Glomerular visceral epithelial cell (primary cell): Measurements from ENCODE around the gene OTUB2.
"Not testable (repeated sequence)": the region's sequence is repeated elsewhere in the genome, so short reads cannot be mapped to it uniquely, and the experiment has no call there.

ENCODE experiments used
- DNase-seq: peaks from one replicate; pipeline ENCODE4 v3.0.0-alpha.2; 2016; ENCODE audit errors: extremely low spot score

Gene OTUB2

DNA sequence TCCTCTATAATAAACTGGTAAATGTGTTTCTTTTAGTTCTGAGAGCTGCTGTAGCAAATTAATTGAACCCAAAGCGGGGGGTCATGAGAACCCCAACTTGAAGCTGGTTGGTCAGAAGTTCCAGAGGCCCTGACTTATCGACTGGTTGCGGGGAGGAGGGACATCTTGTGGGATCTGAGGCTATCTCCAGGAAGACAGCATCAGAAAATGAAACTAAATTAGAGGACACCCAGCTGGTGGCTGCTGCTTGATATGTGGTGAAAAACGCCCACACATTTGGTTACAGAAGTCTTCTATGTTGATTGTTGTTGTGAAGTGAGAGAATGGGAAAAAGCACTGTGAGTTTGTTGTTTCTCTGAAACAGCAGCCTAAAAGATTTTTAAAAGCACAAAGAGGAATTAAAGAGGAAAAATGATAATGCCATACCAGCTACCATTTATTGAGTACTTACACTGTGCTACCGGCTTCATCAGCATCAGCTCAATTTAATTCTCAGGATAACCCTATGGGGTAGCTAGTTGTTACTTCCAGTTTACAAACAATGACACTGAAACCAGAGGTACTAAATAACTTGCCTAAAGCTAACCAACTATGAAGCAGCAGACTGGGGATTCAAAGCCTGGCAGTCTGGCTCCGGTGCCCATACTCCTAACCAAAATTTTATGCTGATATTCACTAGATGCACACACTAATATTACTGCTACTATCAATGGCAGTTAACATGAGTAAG is 30.6 kb downstream of the OTUB2 start:
- DNase-seq, result no peak

DNA sequence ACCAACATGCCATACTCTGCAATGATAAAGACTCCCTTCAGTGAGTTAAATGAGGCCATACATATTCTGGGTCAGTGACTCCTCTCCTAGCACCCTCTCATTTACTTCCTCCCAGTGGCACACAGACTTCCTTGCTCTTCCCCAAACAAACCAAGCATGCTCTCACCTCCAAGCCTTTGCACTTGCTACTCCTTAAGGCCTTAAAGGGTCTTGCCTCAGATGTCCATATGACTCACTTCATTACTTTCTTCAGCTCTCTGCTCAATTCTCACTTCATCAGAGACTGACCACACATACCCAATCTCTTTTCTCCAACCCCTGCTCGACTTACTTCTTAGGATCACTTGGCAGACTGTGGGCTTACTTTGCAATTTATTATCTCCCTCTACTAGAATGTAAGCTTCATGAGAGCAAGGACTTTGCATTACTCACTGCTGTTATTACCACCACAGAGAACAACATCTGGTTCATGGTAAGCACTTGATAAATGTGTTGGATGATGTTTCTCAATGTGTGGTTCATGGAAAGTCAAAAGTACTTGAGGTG is 32.1 kb downstream of the OTUB2 start:
- no peak for DNase-seq

DNA sequence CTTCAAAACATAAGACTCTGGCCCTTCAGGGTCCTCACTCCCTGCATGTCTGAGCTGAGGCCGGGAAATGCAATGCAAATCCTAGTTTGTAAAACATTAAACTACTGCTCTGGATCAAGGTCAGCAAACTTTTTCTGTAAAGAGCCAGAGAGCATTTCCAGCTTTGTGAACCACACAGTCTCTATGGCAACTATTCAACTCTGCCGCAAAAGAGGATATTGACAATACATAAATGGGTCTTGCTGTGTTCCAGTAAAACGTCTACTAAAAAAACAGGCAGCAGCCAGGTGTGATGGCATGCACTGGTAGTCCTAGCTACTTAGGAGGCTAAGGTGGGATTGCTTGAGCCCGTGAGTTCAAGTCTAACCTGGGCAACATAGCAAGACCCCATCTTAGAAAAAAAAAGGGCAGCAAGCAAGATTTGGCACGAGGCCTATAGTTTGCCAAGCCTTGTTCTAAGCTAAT is 32.6 kb downstream of the OTUB2 start:
- DNase-seq, result no peak

DNA sequence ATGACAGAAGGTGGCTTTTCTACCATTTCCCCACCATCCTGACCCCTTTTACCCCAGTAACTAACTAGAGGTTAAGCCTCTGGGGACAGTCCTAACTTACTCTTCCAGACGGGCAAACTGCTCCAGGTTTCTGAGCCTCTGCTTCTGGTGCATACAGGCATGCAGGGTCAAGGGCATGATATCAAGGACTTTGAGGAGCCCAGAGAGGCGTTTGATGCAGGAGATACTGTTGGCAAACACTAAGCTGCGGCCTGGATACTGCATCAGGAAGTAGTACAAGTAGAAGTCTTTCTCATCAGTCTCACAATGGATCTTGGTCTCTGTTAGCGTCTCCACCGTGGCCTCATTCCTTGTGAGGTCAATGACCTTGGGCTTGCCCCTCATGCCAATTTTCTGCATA is 33.9 kb downstream of the OTUB2 start:
- no peak for DNase-seq

DNA sequence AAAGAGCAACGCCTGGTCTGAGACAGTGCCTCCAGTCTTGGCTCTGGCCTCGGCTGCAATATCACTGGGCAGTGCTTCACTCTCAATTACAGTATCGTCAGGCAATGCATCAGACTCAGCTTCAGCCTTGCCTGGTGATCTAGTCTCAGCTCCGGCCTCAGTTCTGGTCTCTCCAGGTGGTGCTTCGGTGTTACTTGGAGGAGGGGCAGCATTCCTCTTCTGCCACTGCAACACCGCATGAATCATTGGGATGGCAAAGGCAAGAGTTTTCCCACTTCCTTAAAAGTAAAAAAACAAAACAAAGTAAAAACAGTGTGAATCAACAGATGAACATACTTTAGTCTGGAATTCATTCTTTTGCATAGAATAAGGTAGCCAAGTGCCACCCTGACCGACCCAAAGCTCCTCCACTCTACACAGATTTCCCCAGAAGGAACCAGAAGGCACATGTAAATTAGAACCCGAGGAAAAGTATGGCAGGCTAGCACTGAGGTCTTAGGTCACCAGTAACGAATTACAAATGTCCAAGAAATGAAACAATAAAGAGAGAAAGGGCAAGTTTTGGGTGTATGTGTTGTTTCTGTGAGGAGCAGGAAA is 36.3 kb downstream of the OTUB2 start:
- peak; percentile 86 for DNase-seq

DNA sequence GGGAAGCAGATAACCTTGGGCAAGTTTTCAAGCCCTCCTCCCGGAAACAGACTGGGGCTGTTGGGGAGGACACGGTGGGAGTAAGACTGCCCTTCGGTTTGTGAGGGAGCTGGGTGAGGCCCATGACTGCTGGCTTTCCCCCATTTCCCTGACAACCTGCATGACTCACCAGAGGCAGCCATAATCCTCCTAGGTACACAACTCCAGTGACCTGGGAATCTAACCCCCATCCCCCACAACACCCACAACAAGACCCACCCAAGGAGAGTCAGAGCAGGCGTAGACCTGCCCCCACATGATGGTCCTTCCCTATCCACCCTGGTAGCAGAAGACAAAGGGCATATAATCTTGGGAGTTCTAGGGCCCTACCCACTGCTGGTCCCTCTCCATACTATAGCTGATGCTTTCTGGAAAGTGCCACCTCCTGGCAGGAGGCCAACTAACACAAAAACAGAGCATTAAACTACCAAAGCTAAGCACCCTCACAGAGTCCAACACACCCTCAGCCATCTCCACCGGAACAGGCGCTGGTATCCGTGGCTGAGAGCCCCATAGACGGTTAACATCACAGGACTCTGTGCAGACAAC is 40.0 kb downstream of the OTUB2 start:
- peak; percentile 40 for DNase-seq

DNA sequence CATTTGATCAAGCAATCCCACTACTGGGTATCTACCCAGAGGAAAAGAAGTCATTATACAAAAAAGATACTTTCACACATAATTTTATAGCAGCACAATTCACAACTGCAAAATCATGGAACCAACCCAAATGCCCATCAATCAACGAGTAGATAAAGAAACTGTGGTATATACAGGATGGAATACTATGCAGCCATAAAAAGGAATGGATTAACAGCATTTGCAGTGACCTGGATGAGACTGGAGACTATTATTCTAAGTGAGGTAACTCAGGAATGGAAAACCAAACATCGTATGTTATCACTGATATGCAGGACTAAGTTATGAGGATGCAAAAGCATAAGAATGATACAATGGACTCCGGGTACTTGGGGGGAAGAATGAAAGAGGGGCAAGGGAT is 45.9 kb downstream of the OTUB2 start:
- not testable (repeated sequence) for DNase-seq

DNA sequence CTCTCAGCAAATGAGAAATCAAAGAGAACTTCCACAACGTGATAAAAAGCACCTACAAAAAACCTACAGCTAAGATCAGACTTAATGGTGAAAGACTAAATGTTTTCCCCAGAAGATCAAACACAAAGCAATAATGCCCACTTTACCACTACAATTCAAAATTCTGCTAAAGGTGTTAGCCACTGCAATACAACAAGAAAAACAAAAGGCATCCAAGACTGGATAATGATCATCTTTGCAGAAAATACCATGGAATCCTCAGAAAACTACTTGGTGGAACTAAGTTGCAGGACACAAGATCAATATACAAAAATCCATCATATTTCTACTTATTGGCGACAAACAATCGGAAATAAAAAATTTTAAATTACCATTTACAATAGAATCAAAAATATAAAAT is 48.4 kb downstream of the OTUB2 start:
- DNase-seq, result no peak

DNA sequence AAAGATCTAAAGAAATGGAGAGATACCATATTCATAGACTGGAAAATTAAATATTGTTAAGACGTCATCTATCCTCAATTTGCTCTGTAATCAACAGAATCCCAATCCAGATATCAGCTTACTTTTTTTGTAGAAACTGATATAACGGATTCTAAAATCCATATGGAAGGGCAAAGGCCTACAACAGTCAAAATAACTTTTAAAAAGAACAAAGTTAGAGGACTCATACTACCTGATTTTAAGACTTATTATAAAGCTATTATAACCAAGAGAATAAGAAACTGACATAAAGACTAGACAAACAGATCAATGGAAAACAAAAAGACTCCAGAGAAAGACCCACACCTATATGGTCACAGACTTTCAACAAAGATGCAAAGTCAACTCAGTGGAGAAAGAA is 48.9 kb downstream of the OTUB2 start:
- no peak for DNase-seq

DNA sequence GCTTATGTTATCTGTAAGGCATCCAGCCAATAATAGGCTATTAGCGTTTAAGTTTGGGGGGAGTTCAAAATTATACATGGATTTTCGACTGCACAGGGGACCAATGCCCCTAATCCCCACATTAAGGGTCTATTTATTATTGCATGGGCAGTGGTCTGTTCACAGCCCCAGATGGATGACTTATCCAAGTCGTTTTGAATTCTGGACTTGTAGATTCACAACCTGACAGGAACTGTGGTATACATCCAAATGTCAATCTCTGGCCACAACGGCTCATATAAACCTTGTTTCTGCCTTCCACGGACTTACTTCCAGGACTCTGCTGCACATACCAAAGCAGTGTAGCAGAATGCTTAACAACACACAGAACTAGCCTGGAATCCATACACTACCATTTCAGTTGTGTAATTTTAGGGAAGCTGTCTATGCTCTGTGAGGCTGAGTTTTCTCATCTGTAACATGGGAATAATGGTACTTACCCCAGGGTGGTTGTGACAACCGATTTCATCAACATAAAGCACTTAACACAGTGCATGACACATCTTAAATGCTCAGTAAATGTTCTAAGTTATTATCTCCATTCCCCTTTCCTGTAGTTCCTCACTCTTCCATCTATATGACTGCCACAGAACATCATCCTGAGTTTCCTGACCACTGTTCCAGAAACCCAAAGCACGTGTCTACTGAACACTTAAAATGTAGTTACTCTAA is 51.1 kb downstream of the OTUB2 start:
- DNase-seq, result no peak

DNA sequence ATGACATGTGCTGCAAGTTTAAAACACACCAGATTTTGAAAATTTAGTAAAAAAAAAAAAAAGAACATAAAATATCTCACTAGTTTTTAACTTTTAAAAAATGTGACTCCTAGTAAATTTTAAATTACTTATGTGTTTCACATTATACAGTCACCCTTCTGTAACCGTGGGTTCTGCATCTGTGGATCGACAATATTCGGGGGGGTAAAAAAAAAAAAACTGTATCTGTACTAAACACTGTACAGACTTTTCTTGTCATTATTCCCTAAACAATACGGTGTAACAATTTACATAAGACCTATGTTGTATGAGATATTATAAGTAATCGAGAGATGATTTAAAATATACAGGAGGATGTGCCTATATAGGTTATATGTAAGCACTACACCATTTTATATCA is 51.7 kb downstream of the OTUB2 start:
- no peak for DNase-seq

DNA sequence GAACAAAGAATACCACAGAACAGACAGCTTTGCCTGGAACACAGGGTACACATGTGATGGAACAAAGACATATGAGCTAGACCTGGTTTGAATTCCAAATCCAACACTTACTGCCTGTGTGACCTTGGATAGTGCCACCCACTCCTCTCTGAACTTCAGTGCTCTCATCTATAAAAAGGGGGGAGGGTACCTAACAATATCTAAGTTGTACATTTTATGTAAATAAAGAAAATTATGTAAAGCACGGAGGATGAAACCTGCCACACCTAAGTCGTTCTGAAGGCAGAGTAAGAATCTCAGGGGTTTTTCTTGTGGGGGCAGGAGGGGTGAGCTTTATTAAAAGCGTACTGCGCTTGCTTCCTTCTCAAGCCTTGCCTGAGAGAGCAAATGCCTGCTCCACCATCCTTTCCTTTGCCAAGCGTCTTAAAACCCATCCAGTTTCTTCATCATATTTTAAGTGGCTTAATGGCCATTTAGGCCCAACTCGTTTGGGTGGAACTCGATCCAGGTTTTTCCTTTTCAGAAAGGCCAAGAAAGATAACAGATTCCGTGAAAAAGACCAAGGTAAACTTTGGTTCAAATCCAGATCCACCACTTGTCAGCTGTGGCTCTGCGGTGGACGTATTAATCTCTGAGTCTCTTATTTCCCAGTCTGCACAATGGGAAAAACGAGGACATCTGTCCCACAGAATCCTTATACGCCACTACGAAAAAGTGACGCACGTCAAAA is 53.9 kb downstream of the OTUB2 start:
- DNase-seq, result no peak

DNA sequence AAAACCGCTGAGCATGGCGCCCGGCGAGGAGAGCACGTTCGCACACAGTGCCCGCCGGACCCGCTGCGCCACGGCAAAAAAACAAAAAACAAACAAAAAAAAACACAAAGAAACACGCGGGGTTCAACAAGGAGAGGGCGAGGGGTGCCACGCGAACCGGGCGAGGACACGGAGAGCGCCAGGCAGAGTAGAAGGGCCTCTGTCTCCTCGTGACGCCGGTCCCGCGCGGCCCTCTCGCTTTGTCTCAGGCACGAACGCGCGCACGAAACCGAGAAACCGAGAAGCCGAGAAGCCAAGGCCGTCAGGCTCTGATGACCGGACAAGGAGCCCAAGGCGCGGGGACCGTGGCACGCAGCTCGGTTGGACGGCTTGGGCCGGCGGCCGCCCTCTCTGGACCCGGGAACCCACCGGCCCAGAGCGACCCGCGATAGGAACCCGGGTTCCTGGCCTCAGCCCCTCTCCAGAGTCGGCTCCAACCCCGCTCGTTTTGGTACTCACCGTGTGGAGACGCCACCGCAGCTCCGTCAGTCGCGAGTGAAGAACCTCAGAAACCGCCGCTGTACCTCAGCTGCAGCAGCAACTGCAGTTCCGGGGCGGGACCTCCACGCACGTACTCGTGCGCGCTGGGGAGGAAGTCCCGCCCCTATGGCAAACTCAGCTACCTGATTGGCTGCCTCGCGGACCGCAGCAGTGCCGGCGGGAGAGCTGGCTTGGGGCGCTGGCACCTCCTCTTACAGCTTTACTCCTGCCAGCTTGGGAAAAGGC is 54.7 kb downstream of the OTUB2 start, which contains the start of the genes DDX24 and IFI27L1:
Gene DDX24 (minus strand): TSS at position 582 of the 765 bp plus-strand sequence. CDS start 1,460 bp downstream, outside the sequence.
Gene IFI27L1 (plus strand): TSS at position 690 of the 765 bp plus-strand sequence. CDS start 15,628 bp downstream, outside the sequence.
- peak; percentile 97 for DNase-seq

DNA sequence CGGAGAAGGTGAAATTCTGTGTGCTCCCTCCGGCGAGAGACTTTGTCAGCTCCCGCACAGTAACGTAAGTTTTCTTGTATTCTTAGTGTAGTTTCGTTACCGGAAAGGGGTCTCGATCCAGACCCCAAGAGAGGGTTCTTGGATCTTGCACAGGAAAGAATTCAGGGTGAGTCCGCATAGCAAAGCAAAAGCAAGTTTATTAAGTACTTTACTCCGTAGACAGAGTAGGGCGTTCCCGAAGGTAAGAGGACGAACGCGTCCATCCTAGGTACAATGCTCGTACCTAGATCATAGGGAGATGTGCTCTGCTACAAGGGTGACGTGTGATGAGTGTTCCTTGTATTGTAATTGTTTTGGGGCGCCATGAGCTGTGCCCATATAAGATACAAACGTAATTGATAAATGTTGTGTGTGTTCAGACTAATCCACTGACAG is 55.3 kb downstream of the OTUB2 start:
- DNase-seq, result no peak

DNA sequence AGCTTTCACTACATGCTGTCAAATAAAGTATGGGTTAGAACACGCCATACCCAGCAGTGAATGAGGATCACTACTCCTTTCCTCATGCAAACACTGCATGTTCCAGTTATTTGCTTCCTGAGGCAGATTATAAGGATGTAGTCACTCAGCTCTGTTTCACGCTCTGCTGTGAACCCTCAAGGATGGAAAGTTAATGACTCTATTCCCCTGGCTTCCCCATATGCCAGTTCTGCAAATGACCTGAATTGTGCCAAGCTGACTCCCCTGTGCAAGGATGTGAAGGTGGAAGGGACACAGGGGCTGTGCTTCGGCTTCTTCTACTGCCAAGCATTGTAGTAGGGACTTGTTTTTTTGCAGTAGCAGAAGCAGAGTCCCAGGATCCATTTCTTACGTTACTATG is 61.8 kb downstream of the OTUB2 start:
- no peak for DNase-seq

DNA sequence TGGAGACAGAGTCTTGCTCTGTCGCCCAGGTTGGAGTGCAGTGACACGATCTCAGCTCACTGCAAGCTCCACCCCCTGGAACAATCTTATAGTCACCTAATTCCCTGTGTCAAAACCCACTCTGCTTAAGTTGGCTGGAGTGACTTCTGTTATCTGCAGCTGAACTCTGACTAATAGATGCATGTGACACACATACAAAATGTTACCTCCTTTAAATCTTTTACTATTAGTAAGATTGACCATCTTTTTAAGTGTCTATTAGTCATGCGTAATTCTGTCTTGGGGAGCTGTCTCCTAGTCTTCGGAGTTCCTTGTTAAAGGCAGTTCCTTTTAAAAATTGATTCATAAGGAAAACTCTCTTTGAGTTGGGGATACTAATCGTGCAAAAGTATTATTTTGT is 62.4 kb downstream of the OTUB2 start:
- no peak for DNase-seq

DNA sequence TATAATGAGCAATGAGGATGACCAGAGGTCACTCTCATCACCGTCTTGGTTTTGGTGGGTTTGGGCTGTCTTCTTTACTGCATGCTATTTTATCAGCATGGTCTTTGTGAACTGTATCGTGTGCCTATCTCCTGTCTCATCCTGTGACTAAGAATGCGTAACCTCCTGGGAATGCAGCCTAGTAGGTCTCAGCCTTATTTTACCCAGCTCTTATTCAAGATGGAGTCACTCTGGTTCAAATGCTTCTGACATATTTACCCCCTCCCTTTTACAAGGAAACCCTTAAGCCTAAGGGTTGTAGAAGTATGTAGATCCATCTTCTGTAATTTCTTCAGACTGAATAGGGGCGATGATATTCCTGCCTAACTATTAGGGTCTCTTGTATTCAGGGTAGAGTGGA is 63.3 kb downstream of the OTUB2 start:
- DNase-seq, result no peak

DNA sequence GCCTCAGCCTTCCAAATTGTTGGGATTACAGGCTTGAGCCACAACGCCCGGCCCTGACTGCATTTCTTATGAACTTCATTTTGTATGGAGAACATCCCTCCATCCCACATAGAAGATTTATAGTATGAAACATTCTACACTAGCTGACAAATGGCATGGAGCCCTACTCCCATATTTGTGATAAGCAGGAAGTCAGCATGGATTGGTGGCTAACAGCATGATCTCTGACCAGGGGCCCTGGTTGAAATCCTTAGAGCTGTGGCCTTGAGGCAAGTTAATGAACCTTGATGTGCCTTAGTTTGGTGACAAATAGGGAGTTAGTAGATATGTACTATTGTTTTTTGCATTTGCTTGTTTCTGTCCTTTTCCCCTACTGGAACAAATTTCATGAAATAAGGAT is 67.3 kb downstream of the OTUB2 start:
- no peak for DNase-seq

DNA sequence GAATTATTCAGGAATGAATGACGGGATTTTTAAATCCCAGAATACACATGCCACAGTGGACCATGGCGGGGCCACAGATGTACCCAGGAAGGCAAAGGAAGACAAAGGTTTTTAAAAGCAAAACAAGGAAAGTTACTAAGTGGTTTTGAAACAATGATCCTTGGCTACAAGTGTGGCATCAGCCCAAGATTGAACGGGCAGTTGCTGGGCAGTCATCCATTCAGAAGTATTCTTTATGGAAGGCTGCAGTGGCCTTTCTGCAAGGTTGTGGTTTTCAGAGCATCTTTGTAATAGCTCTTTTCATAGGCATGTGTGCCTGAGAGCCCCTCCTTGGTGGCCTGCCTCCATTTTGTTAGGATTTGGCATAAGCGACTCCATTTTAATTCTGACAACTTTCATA is 71.0 kb downstream of the OTUB2 start:
- DNase-seq, result peak; percentile 41
